H1 (cell line): Measurements from ENCODE around the gene FRY. TPM values are rescaled to one million over a fixed set of nuclear protein-coding genes. Genes with fewer than 3 reads are reported as not detected.
A peak's percentile ranks its signal among the peaks of the same experiment; 100 is the strongest.

ENCODE experiments used
- CTCF ChIA-PET: fragments of 300-600 bp; sonication (Branson Sonifier 250); formaldehyde crosslinking; loops from one replicate; lab custom pipeline; 2021; ENCODE audit not compliant: partially characterized antibody; lab: Charles Lee
- POLR2A ChIA-PET: fragments of 300-600 bp; sonication (Branson Sonifier 250); formaldehyde crosslinking; loops from one replicate; lab custom pipeline; 2021; ENCODE audit warnings: inconsistent platforms; ENCODE audit not compliant: partially characterized antibody; lab: Charles Lee
- DNase-seq, 2 experiments: peaks; one replicate each; pipeline versions ENCODE4 v3.0.0 to v3.0.0-alpha.2; 2010 to 2022; ENCODE audit warnings: low spot score in 2 of 2, low read depth in 1 of 2, mixed read lengths in 1 of 2
- FAIRE-seq: peaks from 2 replicates; lab custom pipeline; 2011; peaks lifted over from hg19 to GRCh38; lab: Jason Lieb, UNC
- H2AFZ ChIP-seq: 2 replicates; pipeline ENCODE4 v1.8.1; 2012; ENCODE audit warnings: low read length, inconsistent platforms
- H2AK5ac ChIP-seq: 2 replicates; pipeline ENCODE4 v1.6.1; 2013; ENCODE audit warnings: low read depth, low read length
- H2BK120ac ChIP-seq: replicated peaks from 2 replicates; pipeline ENCODE3; 2013; ENCODE audit warnings: low read depth, low read length, inconsistent platforms
- H2BK12ac ChIP-seq: 2 replicates; pipeline ENCODE4 v1.6.1; 2013; ENCODE audit warnings: low read depth, low read length
- H2BK15ac ChIP-seq: 2 replicates; pipeline ENCODE4 v1.6.1; 2013; ENCODE audit warnings: low read length
- H2BK20ac ChIP-seq: 2 replicates; pipeline ENCODE4 v1.6.1; 2013; ENCODE audit warnings: low read length
- H2BK5ac ChIP-seq: 2 replicates; pipeline ENCODE4 v1.6.1; 2013; ENCODE audit warnings: low read depth, low read length
- H3K14ac ChIP-seq: 2 replicates; pipeline ENCODE4 v1.6.1; 2013; ENCODE audit warnings: inconsistent platforms; ENCODE audit not compliant: insufficient read length
- H3K18ac ChIP-seq: 2 replicates; pipeline ENCODE4 v1.6.1; 2013; ENCODE audit warnings: low read length; ENCODE audit errors: extremely low read depth
- H3K23ac ChIP-seq: 2 replicates; pipeline ENCODE4 v1.6.1; 2013; ENCODE audit warnings: inconsistent platforms; ENCODE audit not compliant: insufficient read length
- H3K23me2 ChIP-seq: 2 replicates; pipeline ENCODE4 v1.6.1; 2013; ENCODE audit warnings: low read depth, low read length
- H3K27ac ChIP-seq: 2 replicates; pipeline ENCODE4 v1.6.1; 2011; ENCODE audit warnings: low read depth, low read length, inconsistent platforms
- H3K27me3 ChIP-seq, 4 experiments: replicated peaks in 1 of 4; 1 replicate in 1 of 4; 2 replicates in 3 of 4; pipeline versions ENCODE4 v1.6.1 to v1.8.1; 2011 to 2013; ENCODE audit warnings: low read length in 3 of 4, mild to moderate bottlenecking in 3 of 4, inconsistent platforms in 2 of 4, mixed read lengths in 2 of 4, moderate library complexity in 1 of 4; ENCODE audit not compliant: control insufficient read depth in 3 of 4, insufficient read depth in 3 of 4; ENCODE audit errors: extremely low read depth in 1 of 4
- H3K36me3 ChIP-seq, 4 experiments: 2 replicates each; pipeline versions ENCODE4 v1.6.1 to v1.8.1; 2011 to 2013; ENCODE audit warnings: mild to moderate bottlenecking in 4 of 4, low read length in 3 of 4, moderate library complexity in 2 of 4, control low read depth in 1 of 4, inconsistent platforms in 1 of 4; ENCODE audit not compliant: insufficient read depth in 4 of 4, control insufficient read depth in 2 of 4
- H3K4ac ChIP-seq: replicated peaks from 2 replicates; pipeline ENCODE3; 2013; ENCODE audit warnings: low read length, low read depth, mixed read lengths, inconsistent platforms; ENCODE audit not compliant: insufficient read length
- H3K4me1 ChIP-seq, 4 experiments: replicated peaks in 1 of 4; 1 replicate in 1 of 4; 2 replicates in 3 of 4; pipeline versions ENCODE4 v1.6.1 to v1.8.1; 2011 to 2013; ENCODE audit warnings: low read length in 3 of 4, inconsistent platforms in 2 of 4, mixed read lengths in 1 of 4; ENCODE audit not compliant: insufficient read depth in 4 of 4, control insufficient read depth in 3 of 4
- H3K4me2 ChIP-seq, 2 experiments: 2 replicates each; pipeline versions ENCODE4 v1.6.1 to v1.8.1; 2011 to 2013; ENCODE audit warnings: low read depth in 2 of 2, low read length in 2 of 2, control low read depth in 1 of 2, inconsistent platforms in 1 of 2, mild to moderate bottlenecking in 1 of 2; ENCODE audit not compliant: insufficient read depth in 1 of 2
- H3K4me3 ChIP-seq, 4 experiments: fragments of 200-600, 300-600 bp in 1 of 4; sonication (generic), shearing (Covaris generic), sonication (Bioruptor Twin) in 1 of 4; 2 replicates each; pipeline versions ENCODE4 v1.5.1 to v1.8.1; 2011 to 2016; ENCODE audit warnings: low read length in 4 of 4, low read depth in 3 of 4, control low read depth in 2 of 4, inconsistent platforms in 2 of 4, mild to moderate bottlenecking in 2 of 4, mixed read lengths in 1 of 4, moderate library complexity in 1 of 4; ENCODE audit not compliant: insufficient read depth in 2 of 4; ENCODE audit errors: extremely low read depth in 1 of 4
- H3K56ac ChIP-seq: replicated peaks from 2 replicates; pipeline ENCODE3; 2013; ENCODE audit warnings: low read depth, mild to moderate bottlenecking, mixed read lengths, low read length, inconsistent platforms; ENCODE audit not compliant: insufficient read length
- H3K79me1 ChIP-seq: 2 replicates; pipeline ENCODE4 v1.6.1; 2013; ENCODE audit warnings: low read depth, low read length, control low read depth
- H3K79me2 ChIP-seq, 2 experiments: 2 replicates each; pipeline versions ENCODE4 v1.6.1 to v1.8.1; 2012 to 2013; ENCODE audit warnings: low read length in 2 of 2, mild to moderate bottlenecking in 2 of 2, inconsistent platforms in 1 of 2; ENCODE audit not compliant: insufficient read depth in 2 of 2, control insufficient read depth in 1 of 2
- H3K9ac ChIP-seq, 4 experiments: replicated peaks in 1 of 4; 1 replicate in 1 of 4; 2 replicates in 3 of 4; pipeline versions ENCODE4 v1.6.1 to v1.8.1; 2011 to 2013; ENCODE audit warnings: low read depth in 3 of 4, low read length in 3 of 4, control low read depth in 2 of 4, mild to moderate bottlenecking in 2 of 4, moderate library complexity in 2 of 4, inconsistent platforms in 1 of 4; ENCODE audit errors: extremely low read depth in 1 of 4
- H3K9me3 ChIP-seq, 2 experiments: 2 replicates each; pipeline versions ENCODE4 v1.6.1 to v1.8.1; 2012 to 2013; ENCODE audit warnings: mild to moderate bottlenecking in 2 of 2, moderate library complexity in 2 of 2, control low read depth in 1 of 2, inconsistent platforms in 1 of 2, low read depth in 1 of 2, low read length in 1 of 2, mixed read lengths in 1 of 2; ENCODE audit not compliant: insufficient read depth in 2 of 2
- H4K20me1 ChIP-seq, 2 experiments: replicated peaks in 1 of 2; 2 replicates each; pipeline versions ENCODE3 to v1.8.1; 2011 to 2013; ENCODE audit warnings: inconsistent platforms in 2 of 2, low read length in 2 of 2, mild to moderate bottlenecking in 1 of 2; ENCODE audit not compliant: insufficient read depth in 2 of 2, control insufficient read depth in 1 of 2
- H4K5ac ChIP-seq: 2 replicates; pipeline ENCODE4 v1.6.1; 2013; ENCODE audit warnings: low read length, low read depth, mixed read lengths, inconsistent platforms; ENCODE audit not compliant: insufficient read length
- H4K8ac ChIP-seq: 2 replicates; pipeline ENCODE4 v1.8.0; 2013; ENCODE audit warnings: mild to moderate bottlenecking, moderate library complexity, low read length, inconsistent platforms; ENCODE audit not compliant: insufficient read depth; ENCODE audit errors: extremely low read depth
- H4K91ac ChIP-seq: replicated peaks from 2 replicates; pipeline ENCODE3; 2013; ENCODE audit warnings: low read length, mixed read lengths, inconsistent platforms; ENCODE audit not compliant: insufficient read length
- CEBPB ChIP-seq: IDR thresholded peaks from 2 replicates; pipeline ENCODE4 v1.6.1; 2012; ENCODE audit warnings: low read depth, low read length
- CTBP2 ChIP-seq: IDR thresholded peaks from 2 replicates; pipeline ENCODE4 v1.7.0; 2011; ENCODE audit warnings: borderline replicate concordance, mild to moderate bottlenecking, moderate library complexity, mixed read lengths, low read length; ENCODE audit not compliant: insufficient read depth, insufficient read length
- TEAD4 ChIP-seq: IDR thresholded peaks from 2 replicates; pipeline ENCODE4 v1.6.1; 2012; ENCODE audit warnings: low read depth, low read length, inconsistent platforms, mixed read lengths
- polyA plus RNA-seq, 7 experiments: library from polyadenylated mRNA; depleted of rRNA in 3 of 7; stranded (reverse) in 5 of 7; unstranded in 2 of 7; fragments of >200 nt in 5 of 7; fragments of 200-250 nt in 2 of 7; gene quantifications; 1 replicate in 5 of 7; 2 replicates in 1 of 7; 4 replicates in 1 of 7; pipeline versions ENCODE4 v1.2.1 to v1.2.3, GENCODE V29; 2011 to 2013; ENCODE audit warnings: missing spikeins in 2 of 7, mixed read lengths in 2 of 7
- total RNA-seq: library from RNA; stranded (reverse); fragmentation: NEBNext Ultra II Directional; extraction: Animal tissue kit (Norgen Biotek cat#: 25700); gene quantifications from 2 replicates; pipeline ENCODE4 v1.2.1, GENCODE V29; 2021

FRY gene
- total and polyA plus RNA-seq, 2 of the 8 experiments (the other 6 are each of a cell fraction or from before 2014, with no cell fraction given), result 4.3 to 9.2 TPM

- peak; percentile 24 for FAIRE-seq
- TF ChIP-seq TEAD4 (peak; percentile 97), CTBP2 (no peak), CEBPB (peak; percentile 61)
Measured at GRCh38 chr13:32142956-32143375, 111.4 kb downstream of the FRY start.

More at GRCh38 chr13:32142956-32143375, 111.4 kb downstream of the FRY start:
- no peak overlapping the region for H3K9ac ChIP-seq
- DNase-seq, result peak in 1 of 2 experiments; percentile 34
- H3K4ac ChIP-seq, result no peak overlapping the region
- H3K79me1 ChIP-seq, result no peaks in the 10 kb centered on the region
- no peaks in the 10 kb centered on the region for H3K36me3 ChIP-seq
- H2BK120ac ChIP-seq, result no peak overlapping the region
- H3K14ac ChIP-seq, result no peak overlapping the region
- H2BK20ac ChIP-seq, result no peak overlapping the region
- H3K18ac ChIP-seq, result no peak overlapping the region
- H3K56ac ChIP-seq, result no peak overlapping the region
- peaks cover 0 to 12% (median 1%) of the 10 kb centered on the region in 4 experiments; a peak in 2 of 7 replicates for H3K4me1 ChIP-seq
- H2BK15ac ChIP-seq, result no peak overlapping the region
- H3K9me3 ChIP-seq, result no peaks in the 10 kb centered on the region
- no peak overlapping the region for H4K91ac ChIP-seq
- no peaks in the 10 kb centered on the region for H3K23me2 ChIP-seq
- no peaks in the 10 kb centered on the region for H4K20me1 ChIP-seq
- no peaks in the 10 kb centered on the region for H3K79me2 ChIP-seq
- no peak overlapping the region for H4K5ac ChIP-seq
- H3K27ac ChIP-seq, result no peak overlapping the region
- H4K8ac ChIP-seq, result no peak overlapping the region
- no peak overlapping the region for H2BK12ac ChIP-seq
- H2AK5ac ChIP-seq, result no peak overlapping the region
- no peak overlapping the region for H2AFZ ChIP-seq
- no peak overlapping the region for H3K23ac ChIP-seq
- POLR2A ChIA-PET, result no interaction called here
- no peak overlapping the region for H3K4me3 ChIP-seq
- CTCF ChIA-PET, result interaction anchor here (0.6 kb wide), 1 partner anchor 518 kb away, joined by 3 read pairs; no protein-coding TSS in a partner anchor
- no peak overlapping the region for H2BK5ac ChIP-seq
- H3K27me3 ChIP-seq, result no peaks in the 10 kb centered on the region
- 0 out of 4 replicates have a peak overlapping the region, but pooled peaks of 1 of the 2 experiments have one; percentile 8 for H3K4me2 ChIP-seq
